SHP77 treated with DMSO at 0.1 percent for 48 hours (cell line): ENCODE measurements around the gene PEX16.
A peak's percentile ranks its signal among the peaks of the same experiment; 100 is the strongest.

ENCODE experiments used
- DNase-seq: peaks from one replicate; lab custom pipeline; 2025; lab: John Stamatoyannopoulos, UW

The PEX16 gene

GRCh38 chr11:45897556-45897955 is 20.1 kb downstream of the PEX16 start:
- peak; percentile 3 for DNase-seq

GRCh38 chr11:45896422-45896984 is 21.2 kb downstream of the PEX16 start:
- peak; percentile 82 for DNase-seq

DNA sequence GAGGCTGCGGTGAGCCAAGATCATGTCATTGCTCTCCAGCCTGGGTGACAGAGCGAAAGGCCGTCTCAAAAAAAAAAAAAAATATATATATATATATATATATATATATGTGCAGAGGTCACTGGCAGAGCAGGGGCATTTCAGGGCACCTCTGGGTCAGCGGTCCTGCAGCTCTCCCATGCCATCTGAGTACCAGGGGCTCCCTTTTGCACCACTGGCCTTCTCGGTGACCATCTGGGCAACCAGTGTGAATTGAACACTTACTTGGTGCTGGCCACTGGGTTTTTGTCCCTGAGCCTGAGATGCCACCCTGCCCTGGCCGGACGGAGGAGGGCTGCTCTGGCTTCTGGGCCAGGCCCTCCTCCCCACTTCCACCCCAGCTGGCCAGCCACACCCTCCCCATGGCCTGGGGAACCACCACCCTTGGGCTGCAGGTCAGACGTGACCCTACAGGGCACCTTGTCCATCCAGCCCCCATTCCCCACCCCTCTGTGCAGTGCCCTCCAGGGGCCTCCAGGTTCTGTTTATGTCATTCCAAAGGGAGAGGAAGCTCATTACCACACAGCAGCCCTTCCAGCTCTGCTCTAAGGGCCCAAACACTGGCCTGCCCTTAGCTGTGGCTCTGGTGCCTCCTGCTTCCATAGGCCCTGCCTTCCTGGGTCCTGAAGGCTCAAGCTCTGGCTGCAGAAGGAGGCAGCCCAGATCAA is 22.0 kb downstream of the PEX16 start:
- DNase-seq: peak; percentile 6

DNA sequence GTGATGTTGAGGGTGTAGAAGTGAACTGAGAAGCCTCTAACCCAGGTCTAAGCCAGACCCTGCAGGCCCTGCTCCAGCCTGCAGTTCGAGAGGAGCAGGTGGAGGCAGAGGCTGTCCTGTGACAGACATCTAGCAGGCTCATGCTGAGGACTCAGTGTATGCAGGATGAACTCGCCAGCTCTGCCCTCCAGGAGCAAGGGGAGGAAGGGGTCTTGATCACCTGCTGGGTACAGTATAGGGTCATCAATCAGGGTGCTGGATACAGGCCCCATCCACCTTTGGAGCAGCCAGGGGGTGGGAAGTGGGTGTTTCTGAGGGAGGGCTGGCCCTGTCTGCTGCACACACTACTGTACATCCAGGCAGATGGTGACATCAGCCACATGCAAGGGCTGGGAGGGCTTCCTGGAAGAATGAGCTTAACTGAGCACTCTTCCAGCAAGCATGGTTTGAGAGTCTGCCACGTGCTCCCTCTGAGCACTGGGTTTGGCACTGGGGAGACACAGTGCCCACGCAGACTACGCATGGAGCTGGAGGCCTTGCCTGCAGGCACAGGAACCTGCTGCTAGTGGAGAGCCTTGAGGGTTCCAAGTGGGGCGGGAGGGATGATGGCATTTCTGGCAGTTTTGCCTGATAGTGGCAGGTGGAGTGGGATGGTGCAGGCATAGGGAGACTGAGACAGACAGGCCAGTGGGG is 23.0 kb downstream of the PEX16 start:
- peak; percentile 40 for DNase-seq

DNA sequence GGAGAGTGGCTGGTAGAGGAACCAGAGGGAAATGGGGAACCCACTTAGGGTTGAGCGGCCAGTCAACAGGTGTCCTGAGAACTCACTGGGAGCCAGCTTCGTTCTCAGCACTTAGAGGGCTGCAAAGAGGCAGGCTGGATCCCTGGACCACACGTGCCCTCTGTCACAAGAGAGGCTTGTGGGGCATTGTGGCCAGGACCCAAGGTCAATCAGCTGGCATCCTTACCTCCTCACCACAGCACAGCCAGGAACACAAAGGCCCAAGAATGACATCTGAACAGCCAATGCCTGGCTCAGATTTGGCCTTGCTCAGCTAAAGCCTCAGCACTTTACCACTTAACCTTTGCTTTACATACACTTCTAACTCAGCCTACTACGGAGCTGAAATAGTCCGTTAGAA is 24.8 kb downstream of the PEX16 start:
- no peak for DNase-seq

GRCh38 chr11:45890886-45891550 is 26.7 kb downstream of the PEX16 start:
- no peak for DNase-seq

DNA sequence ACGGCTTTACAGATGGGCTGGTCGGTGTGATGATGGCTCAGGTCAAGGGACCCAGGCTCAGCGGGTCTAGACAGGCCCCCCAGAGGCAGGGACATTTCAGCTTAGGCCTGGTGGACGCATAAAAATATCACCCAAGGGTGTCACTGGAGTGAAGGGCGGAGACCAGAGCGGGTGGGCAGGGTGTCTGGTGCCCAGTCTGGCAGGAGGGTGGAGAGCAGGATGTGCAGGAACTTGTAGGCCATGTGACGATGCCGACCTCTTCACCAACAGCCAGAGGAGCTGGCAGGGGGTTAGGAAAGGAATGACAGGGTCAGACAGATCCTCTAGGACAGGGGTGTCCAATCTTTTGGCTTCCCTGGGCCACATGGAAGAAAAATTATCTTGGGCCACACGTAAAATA is 27.7 kb downstream of the PEX16 start:
- no peak for DNase-seq

DNA sequence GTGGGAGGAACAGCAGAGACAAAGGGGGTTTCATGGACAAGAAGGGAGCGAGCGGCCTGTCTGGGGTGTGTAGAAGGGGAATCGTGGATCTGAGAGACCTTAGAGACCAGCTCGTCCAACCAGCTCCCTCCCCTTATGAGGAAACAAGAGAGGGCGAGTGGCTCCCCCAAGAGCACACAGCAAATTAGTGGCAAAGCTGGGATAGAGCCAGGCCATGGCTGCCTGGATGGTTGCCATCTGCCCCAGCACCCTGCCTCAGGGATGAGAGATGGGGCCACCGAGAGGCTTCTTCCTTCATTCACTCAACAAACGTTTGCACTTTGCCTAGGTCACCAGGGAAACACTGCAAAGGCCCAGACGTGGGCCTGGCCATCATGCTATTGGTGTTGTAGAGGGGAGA is 28.1 kb downstream of the PEX16 start:
- no peak for DNase-seq

- DNase-seq: no peak
Measured at GRCh38 chr11:45887587-45887986, 30.1 kb downstream of the PEX16 start.

GRCh38 chr11:45886816-45887520 is 30.7 kb downstream of the PEX16 start:
- DNase-seq: no peak

DNA sequence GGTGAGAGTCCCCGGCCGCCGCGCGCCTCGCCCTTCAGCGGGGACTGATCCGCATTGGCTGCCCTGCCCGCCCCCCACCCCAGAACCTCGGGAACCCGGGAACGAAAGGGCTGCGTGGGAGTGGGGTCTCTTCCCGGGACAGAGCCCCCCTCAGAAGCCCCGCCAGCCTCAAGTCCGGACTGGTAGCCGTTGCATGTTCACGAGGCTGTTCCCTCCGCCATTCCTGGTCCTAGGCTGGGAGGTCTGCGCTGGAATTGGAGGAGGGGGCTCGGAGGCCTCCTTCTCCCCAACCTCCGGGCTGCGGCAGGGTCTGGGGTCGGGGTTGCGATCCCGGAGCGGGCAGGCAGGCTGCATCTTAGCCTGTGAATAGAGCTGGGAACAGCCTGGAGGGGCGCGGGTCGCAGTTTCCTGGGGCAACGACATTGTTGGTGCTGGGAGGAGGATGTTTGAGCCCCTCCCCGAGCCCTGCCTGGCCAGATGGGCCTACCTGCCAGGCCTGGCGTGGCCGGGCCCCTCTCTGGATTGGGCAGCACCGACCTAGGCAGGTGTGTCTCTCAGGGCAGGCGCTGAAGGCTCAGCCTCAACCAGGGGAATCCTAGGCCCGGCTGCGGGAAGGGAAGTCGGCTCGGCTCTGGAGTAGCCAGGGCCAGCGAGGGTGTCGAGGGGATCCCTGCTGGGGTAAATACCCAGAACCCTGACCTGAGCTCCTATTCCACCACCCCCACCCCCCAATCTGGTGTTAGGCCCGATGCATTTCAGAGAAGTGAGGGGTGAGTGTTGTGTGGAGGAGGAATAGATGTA is 31.6 kb downstream of the PEX16 start:
- DNase-seq: no peak

DNA sequence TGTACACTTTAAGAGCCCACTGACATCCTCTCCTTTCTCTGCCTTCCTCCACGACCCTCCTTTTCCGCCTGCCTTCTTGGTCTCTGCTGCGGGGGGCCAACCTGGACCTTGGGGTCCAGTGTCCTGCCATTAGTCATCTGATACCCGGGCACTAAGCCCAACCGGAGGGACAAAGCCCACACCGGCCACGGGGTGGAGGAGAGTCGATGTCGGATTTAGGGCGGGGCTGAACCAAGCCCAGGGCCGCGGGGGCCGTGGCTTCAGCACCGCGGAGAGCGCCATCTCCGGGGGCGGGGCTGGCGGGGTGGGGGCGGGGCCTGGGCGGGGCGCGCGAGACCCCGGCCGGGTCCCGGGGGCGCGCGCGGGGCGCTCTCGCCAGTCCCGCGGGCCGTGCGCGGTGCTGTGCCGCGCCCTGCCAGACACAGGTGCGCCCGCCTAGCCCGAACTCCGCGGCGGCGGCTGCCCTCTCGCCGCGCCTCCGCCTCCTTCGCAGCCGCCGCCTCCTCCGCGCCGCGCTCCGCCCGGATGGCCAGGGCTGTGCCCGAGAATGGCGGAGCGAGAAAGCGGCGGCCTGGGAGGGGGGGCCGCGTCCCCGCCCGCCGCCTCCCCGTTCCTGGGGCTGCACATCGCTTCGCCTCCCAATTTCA is 32.3 kb downstream of the PEX16 start, which contains the start of gene MAPK8IP1:
MAPK8IP1 (plus strand) TSS at position 378 of the 647 bp plus-strand sequence; CDS start at position 548, 170 bp downstream.
- peak; percentile 48 for DNase-seq

- no peak for DNase-seq
Measured at GRCh38 chr11:45884596-45885185, 33.0 kb downstream of the PEX16 start.

DNA sequence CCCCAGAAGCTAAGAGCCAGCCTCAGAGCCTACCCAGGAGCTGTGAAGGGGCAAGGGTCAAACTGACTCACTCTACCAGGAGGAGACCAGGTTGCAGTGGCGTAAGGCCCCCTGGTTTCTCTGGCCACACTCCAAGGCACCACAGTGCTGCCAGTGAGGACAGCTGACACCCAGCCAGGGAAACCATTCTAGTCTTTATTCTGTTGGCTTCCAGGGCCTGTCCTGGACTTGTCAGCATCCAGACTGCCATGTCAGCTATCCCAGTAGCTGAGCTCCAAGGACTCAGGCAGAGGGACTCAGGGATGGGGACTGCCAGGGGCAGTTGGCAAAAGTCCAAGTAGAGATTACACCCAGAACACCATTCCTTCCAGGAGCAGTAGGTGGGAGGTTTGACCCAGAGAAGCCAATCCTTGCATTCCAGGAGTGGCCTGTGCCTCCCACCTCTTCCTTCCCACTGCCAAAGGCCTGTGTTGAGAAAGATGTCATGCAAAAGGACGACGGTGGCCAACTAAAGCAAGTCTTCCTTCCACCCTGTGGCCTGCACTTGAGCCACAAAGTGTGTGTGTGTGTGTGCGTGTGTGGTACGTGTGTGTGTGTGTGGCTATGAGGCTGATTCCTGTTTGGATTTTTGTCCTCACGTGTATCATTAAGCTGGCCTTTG is 35.8 kb downstream of the PEX16 start:
- DNase-seq: no peak

DNA sequence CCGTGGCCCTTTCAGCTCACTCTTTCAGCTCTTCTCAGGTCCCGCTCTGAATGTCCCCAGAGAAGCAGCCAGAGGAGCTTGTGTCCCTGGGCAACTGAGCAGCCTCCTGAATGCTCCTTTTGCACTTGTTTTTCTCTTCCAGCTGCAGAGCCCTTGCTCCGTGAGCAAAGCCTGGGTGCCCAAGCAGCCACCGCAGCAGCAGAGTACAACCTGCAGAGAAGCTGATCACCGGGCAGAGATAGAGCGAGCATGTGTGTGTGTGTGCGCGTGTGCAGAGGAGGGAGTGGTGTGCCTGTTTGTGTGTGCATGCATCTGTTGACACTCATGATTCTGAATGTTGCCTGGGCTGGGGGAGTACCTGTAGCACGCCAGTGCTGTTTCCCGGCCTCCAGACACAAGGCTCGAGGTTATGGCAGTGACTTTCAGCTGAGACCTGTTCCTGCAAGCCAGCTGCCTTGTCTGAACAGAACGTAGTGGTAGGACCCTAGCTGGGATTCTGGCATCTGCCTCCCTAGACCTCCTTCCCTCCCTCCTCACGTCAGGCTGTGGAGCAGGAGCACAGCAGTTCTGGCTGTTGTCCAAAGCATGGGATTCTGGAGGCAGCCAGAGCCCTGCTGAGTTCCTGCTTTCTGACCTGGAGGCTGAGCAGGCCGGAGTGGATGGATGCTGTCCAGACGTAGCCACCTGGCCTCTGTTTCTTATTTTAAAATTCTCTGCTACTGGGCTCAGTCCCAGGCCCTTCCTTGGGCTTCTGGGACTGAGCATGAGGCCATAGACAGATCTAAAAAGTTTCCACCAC is 36.7 kb downstream of the PEX16 start:
- DNase-seq: peak; percentile 6

- DNase-seq: peak; percentile 56
Measured at GRCh38 chr11:45879803-45880686, 37.6 kb downstream of the PEX16 start.

DNA sequence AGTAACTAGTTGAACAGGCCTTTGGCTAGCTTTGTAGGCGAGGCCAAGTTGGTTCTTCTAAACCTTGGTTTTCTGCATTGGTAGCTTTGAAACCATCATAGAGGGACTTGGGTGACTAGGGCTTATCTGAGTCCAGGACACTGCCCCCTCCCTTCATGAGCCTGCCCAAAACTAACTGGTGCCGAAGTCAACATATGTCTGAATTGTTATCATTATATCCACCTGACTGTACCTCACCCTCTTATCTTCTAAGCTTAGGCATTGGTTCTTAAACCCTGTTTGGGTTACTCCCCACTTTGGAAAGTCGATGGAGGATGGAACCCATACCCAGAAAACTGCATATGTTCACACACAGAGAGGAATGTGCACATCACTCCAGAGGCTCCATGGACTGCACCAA is 39.8 kb downstream of the PEX16 start:
- DNase-seq: no peak

GRCh38 chr11:45877221-45877620 is 40.5 kb downstream of the PEX16 start:
- DNase-seq: no peak
